PC-9 (cell line): ENCODE results near the gene SPANXC. TPM values are rescaled to one million over a fixed set of nuclear protein-coding genes. Genes with fewer than 3 reads are reported as not detected.
A peak's percentile ranks its signal among the peaks of the same experiment; 100 is the strongest.
"Not testable (repeated sequence)": the region's sequence is repeated elsewhere in the genome, so short reads cannot be mapped to it uniquely, and the experiment has no call there.

Source experiments
- Bru-seq: library from RNA; stranded (reverse); fragments of 400-500 nt; gene quantifications from one replicate; lab custom pipeline; 2021; lab: Mats Ljungman, UMichigan
- BruChase-seq, 2 experiments: library from RNA; stranded (reverse); fragments of 400-500 nt; gene quantifications; one replicate each; lab custom pipeline; 2021; lab: Mats Ljungman, UMichigan
- BruUV-seq: library from RNA; stranded (reverse); fragments of 400-500 nt; replicated peaks from 2 replicates; lab custom pipeline; 2021; lab: Mats Ljungman, UMichigan
- CTCF ChIA-PET: fragments of 300-600 bp; sonication (Branson Sonifier 250); formaldehyde crosslinking; loops from one replicate; lab custom pipeline; 2022; ENCODE audit warnings: antibody characterized with exemption; lab: Charles Lee
- POLR2A ChIA-PET: fragments of 300-600 bp; sonication (Branson Sonifier 250); formaldehyde crosslinking; loops from one replicate; lab custom pipeline; 2022; ENCODE audit warnings: antibody characterized with exemption; ENCODE audit not compliant: unreplicated experiment; lab: Charles Lee
- DNase-seq, 2 experiments: peaks; one replicate each; pipeline versions ENCODE4 v3.0.0 to v3.0.0-alpha.2; 2015 to 2022; ENCODE audit warnings: mixed read lengths in 1 of 2
- H2AFZ ChIP-seq: fragments of 200-600 bp; sonication (generic); 2 replicates; pipeline ENCODE4 v1.8.1; 2017; ENCODE audit warnings: antibody characterized with exemption
- H3F3A ChIP-seq: fragments of 200-600 bp; sonication (generic); 2 replicates; pipeline ENCODE4 v1.8.1; 2017; ENCODE audit warnings: antibody characterized with exemption, mild to moderate bottlenecking, low read depth; ENCODE audit not compliant: insufficient read depth
- H3K27ac ChIP-seq: fragments of 200-600 bp; sonication (generic); 2 replicates; pipeline ENCODE4 v1.6.1; 2016; ENCODE audit warnings: mixed run types
- H3K27me3 ChIP-seq: fragments of 200-600 bp; sonication (generic); 2 replicates; pipeline ENCODE4 v1.6.1; 2016; ENCODE audit warnings: low read depth, mixed run types; ENCODE audit not compliant: insufficient read depth
- H3K36me3 ChIP-seq: fragments of 200-600 bp; sonication (generic); 2 replicates; pipeline ENCODE4 v1.6.1; 2016; ENCODE audit warnings: low read depth, mixed run types
- H3K4me1 ChIP-seq: fragments of 200-600 bp; sonication (generic); replicated peaks from 2 replicates; pipeline ENCODE4 v1.6.1; 2016; ENCODE audit warnings: mixed run types; ENCODE audit not compliant: insufficient read depth
- H3K4me2 ChIP-seq: fragments of 200-600 bp; sonication (generic); 2 replicates; pipeline ENCODE4 v1.6.1; 2017; ENCODE audit warnings: mixed run types
- H3K4me3 ChIP-seq: fragments of 200-600 bp; sonication (generic); 2 replicates; pipeline ENCODE4 v1.6.1; 2016; ENCODE audit warnings: mixed run types
- H3K79me2 ChIP-seq: fragments of 200-600 bp; sonication (generic); 2 replicates; pipeline ENCODE4 v1.6.1; 2017; ENCODE audit warnings: low read depth, mixed run types
- H3K9me2 ChIP-seq: fragments of 200-600 bp; sonication (generic); 2 replicates; pipeline ENCODE4 v1.8.1; 2017; ENCODE audit warnings: mild to moderate bottlenecking; ENCODE audit not compliant: insufficient read depth
- H3K9me3 ChIP-seq: fragments of 200-600 bp; sonication (generic); 2 replicates; pipeline ENCODE4 v1.8.1; 2016; ENCODE audit warnings: low read depth; ENCODE audit not compliant: insufficient read depth
- H4K20me1 ChIP-seq: fragments of 200-600 bp; sonication (generic); 2 replicates; pipeline ENCODE4 v1.8.1; 2017; ENCODE audit not compliant: insufficient read depth
- EZH2 ChIP-seq: fragments of 200-600 bp; sonication (generic); IDR thresholded peaks from 2 replicates; pipeline ENCODE4 v1.8.0; 2017; ENCODE audit warnings: antibody characterized with exemption, low read depth
- intact Hi-C: fragments of 100-400 bp; cut with micrococcal nuclease; formaldehyde crosslinking; loops from one replicate; pipeline ENCODE4 v1.10.0; 2022; ENCODE audit not compliant: unreplicated experiment
- long read RNA-seq: library from polyadenylated mRNA; stranded (forward); transcript quantifications from one replicate; pipeline ENCODE4 v2.0.0, GENCODE V29; 2022
- total RNA-seq: library from RNA; stranded (reverse); gene quantifications from 2 replicates; pipeline ENCODE4 v1.2.3, GENCODE V29; 2021
- TF ChIP-seq, protein P1 (sequence below): fragments of 200-600 bp; sonication (generic); conservative IDR thresholded peaks from 2 replicates; pipeline ENCODE4 v1.6.1; 2017; ENCODE audit warnings: mixed run types, antibody characterized with exemption, mild to moderate bottlenecking, moderate library complexity

SPANXC gene, protein sequence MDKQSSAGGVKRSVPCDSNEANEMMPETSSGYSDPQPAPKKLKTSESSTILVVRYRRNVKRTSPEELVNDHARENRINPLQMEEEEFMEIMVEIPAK
- 4.6 and 13.5 TPM in 2 replicates for total RNA-seq
- Bru-seq, nascent RNA = percentile 23 among the genes with signal in this experiment
- percentile 31 among the genes with signal in this experiment for BruChase-seq, experiment 1, labeled RNA remaining after a 2-hour chase
- BruChase-seq, experiment 2, labeled RNA remaining after a 6-hour chase = percentile 49 among the genes with signal in this experiment
- long read RNA-seq = 0 reads

DNA sequence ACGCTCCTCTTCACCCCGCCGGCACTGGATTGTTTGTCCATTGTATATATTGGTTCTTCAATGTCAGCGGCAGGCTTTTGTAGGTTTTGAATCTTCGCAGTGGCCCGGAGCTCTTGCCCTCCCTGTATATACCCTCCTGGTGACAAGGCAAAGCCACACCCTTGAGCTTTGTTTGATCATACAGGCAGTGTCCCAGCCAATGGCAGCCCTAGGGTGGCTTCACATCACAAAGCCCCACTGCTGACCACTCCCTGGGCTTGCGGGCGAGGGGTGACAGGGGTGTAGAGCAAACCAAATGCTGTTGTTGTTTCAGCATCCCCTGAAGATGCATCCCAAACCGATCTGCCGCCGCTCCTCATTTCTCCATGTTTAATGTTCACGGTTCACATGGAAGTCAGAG lies at the start of gene SPANXC:
TSS of gene SPANXC (minus strand) at position 101 of the 400 bp plus-strand sequence. CDS start at position 41, 60 bp downstream.
- H2AFZ ChIP-seq, CTCF ChIA-PET, H3K9me2 ChIP-seq, H3K27ac ChIP-seq, H3F3A ChIP-seq, H3K4me1 ChIP-seq, H4K20me1 ChIP-seq, BruUV-seq, H3K9me3 ChIP-seq, intact Hi-C loops, H3K4me2 ChIP-seq, H3K79me2 ChIP-seq, POLR2A ChIA-PET, H3K4me3 ChIP-seq, H3K27me3 ChIP-seq, H3K36me3 ChIP-seq: not testable (repeated sequence)
- peak in 1 of 2 experiments; percentile 2 for DNase-seq

DNA sequence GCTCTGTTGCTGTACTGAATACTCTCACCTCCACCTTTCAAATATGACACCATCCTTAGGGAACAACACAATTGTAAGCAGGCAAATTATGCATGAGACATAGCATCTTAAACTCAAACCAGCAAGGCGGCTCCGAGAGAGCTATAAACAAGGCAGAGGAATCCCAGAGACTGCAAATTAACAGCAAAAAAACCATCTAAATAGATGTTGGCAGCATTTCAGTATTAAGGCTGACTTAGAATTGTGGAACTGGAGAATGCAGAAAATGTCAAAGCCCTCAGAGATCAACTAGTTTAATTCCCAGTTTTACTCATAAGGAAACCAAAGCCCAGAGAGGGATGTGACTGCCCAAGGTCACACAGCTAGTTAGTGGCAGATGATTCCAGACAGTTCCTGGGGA lies 37.2 kb upstream of the SPANXC start:
- no peak overlapping the region for H2AFZ ChIP-seq
- no peaks in the 10 kb centered on the region for H3K36me3 ChIP-seq
- BruUV-seq = no TSS peak

DNA sequence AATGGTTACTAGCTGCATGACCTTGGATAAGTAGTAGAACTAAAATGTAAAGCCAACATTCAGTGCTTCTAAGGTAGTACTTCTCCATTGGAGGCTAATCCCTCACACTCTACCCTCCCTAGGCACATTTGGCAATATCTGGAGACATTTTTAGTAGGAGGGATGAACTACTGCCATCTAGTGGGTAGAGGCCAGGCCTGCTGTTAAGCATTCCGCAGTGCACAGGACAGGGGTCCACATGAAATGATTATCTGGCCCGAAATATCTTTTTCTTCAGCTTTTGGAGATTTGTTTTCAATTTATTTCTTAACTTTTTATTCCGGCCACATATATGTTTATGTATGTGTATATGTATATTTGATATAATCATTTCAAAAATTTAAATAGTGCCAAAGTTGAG lies 36.0 kb upstream of the SPANXC start:
- no peak overlapping the region for H3K4me2 ChIP-seq
- H3K27me3 ChIP-seq = peaks cover 7% of the 10 kb centered on the region; the same call in 1 of the 2 replicates
- H3K36me3 ChIP-seq = no peaks in the 10 kb centered on the region
- H3K27ac ChIP-seq = no peak overlapping the region
- no peaks in the 10 kb centered on the region for H4K20me1 ChIP-seq
- TF ChIP-seq, protein P1, sequence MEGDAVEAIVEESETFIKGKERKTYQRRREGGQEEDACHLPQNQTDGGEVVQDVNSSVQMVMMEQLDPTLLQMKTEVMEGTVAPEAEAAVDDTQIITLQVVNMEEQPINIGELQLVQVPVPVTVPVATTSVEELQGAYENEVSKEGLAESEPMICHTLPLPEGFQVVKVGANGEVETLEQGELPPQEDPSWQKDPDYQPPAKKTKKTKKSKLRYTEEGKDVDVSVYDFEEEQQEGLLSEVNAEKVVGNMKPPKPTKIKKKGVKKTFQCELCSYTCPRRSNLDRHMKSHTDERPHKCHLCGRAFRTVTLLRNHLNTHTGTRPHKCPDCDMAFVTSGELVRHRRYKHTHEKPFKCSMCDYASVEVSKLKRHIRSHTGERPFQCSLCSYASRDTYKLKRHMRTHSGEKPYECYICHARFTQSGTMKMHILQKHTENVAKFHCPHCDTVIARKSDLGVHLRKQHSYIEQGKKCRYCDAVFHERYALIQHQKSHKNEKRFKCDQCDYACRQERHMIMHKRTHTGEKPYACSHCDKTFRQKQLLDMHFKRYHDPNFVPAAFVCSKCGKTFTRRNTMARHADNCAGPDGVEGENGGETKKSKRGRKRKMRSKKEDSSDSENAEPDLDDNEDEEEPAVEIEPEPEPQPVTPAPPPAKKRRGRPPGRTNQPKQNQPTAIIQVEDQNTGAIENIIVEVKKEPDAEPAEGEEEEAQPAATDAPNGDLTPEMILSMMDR = peak; percentile 79
- TF ChIP-seq EZH2 = no peak
- DNase-seq = peak in 1 of 2 experiments; percentile 8
- no peak overlapping the region for H2AFZ ChIP-seq
- H3K79me2 ChIP-seq = no peaks in the 10 kb centered on the region
- intact Hi-C loops = loop anchor here (1.0 kb wide), 1 partner anchor 360 kb away; no protein-coding TSS in a partner anchor
- no peak overlapping the region for H3K4me3 ChIP-seq
- ChIA-PET CTCF (no interaction called here), POLR2A (no interaction called here)
- no TSS peak for BruUV-seq
- no peaks in the 10 kb centered on the region for H3K4me1 ChIP-seq
- no peaks in the 10 kb centered on the region for H3F3A ChIP-seq
- H3K9me2 ChIP-seq = no peaks in the 10 kb centered on the region
- H3K9me3 ChIP-seq = no peaks in the 10 kb centered on the region; the same call in 1 of the 2 replicates

More for the DNA sequence above, 37.2 kb upstream of the SPANXC start:
- Histone ChIP-seq H3K9me3 (no peaks in the 10 kb centered on the region; the same call in 1 of the 2 replicates), H3K4me3 (no peak overlapping the region), H3K9me2 (no peaks in the 10 kb centered on the region), H3K4me2 (no peak overlapping the region), H3F3A (no peaks in the 10 kb centered on the region), H4K20me1 (no peaks in the 10 kb centered on the region), H3K79me2 (no peaks in the 10 kb centered on the region), H3K27ac (no peak overlapping the region), H3K27me3 (peaks cover 7% of the 10 kb centered on the region; the same call in 1 of the 2 replicates), H3K4me1 (no peaks in the 10 kb centered on the region)
- ChIA-PET CTCF (interaction anchor here (0.5 to 0.7 kb wide), 2 partner anchors 361 to 1548 kb away, joined by 3 to 4 read pairs; no protein-coding TSS in a partner anchor), POLR2A (no interaction called here)
- DNase-seq = no peak
- TF ChIP-seq EZH2 = no peak
- TF ChIP-seq, protein P1 = no peak
- intact Hi-C loops = no loop called here
